Measurements from ENCODE around the gene EXOC1. TPM values are rescaled to one million over a fixed set of nuclear protein-coding genes. Genes with fewer than 3 reads are reported as not detected.

The EXOC1 gene
- total RNA-seq, 1 experiment from 2014 or later: 24.1 TPM

DNA sequence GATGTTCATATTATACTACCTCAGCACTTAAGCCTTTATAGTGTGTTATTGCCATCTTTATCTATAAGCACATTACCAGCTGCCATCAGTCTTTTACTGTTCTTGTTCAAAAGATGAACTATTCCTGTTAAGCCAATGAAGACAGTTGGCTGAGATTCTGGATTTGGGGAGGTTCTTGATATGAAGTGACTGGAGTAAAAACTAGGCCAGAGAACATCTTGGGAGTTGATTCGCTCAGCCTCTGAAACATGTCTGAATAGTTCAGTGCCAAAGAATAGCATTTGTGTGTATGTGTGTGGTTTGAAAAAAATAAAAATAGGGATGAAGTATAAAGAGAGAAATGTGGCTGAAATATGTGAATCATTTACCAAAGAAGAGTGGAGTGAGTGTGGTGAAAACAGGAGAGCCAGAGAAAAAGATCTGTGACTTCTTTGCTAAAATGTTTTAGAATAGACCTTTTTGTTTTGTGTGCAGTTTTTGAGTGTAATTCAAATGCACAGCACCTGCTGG, 15.2 kb downstream of the EXOC1 start:
- DNase-seq (ENCODE audit: low read depth, low spot score) (no peak), ATAC-seq (no peak)
- ChIA-PET POLR2A (no interaction called here), CTCF (no interaction called here)
- Histone ChIP-seq H3K36me3 (ENCODE audit: control insufficient read depth, insufficient read depth, low read length) (peaks cover 17% of the 10 kb centered on the region), H3K27me3 (ENCODE audit: control insufficient read depth, insufficient read depth, low read length) (no peaks in the 10 kb centered on the region), H3K4me3 (ENCODE audit: low read depth in 2 of 2, low read length in 2 of 2) (no peak overlapping the region), H3K4me1 (ENCODE audit: control insufficient read depth, insufficient read depth, low read length) (no peaks in the 10 kb centered on the region; the same call in 1 of the 2 replicates), H3K9me3 (ENCODE audit: control insufficient read depth, insufficient read depth, low read depth, low read length) (no peaks in the 10 kb centered on the region), H3K27ac (ENCODE audit: low read length) (no peak overlapping the region)
- intact Hi-C loops (cut with micrococcal nuclease; ENCODE audit: unreplicated experiment) (no loop called here), in situ Hi-C loops (cut with HindIII; ENCODE audit: low pct_unique_long_range_greater_than_20kb, low sequenced_read_pairs) (no loop called here)
- no TSS peak for BruUV-seq (replicated peaks)
- no peak for TF ChIP-seq POLR2AphosphoS5 (IDR thresholded peaks at IDR 0.05; ENCODE audit: low read depth, low read length)
- TF ChIP-seq TCF7L2 (IDR thresholded peaks at IDR 0.05; ENCODE audit: low read depth, low read length): no peak
- TF ChIP-seq, protein P1, sequence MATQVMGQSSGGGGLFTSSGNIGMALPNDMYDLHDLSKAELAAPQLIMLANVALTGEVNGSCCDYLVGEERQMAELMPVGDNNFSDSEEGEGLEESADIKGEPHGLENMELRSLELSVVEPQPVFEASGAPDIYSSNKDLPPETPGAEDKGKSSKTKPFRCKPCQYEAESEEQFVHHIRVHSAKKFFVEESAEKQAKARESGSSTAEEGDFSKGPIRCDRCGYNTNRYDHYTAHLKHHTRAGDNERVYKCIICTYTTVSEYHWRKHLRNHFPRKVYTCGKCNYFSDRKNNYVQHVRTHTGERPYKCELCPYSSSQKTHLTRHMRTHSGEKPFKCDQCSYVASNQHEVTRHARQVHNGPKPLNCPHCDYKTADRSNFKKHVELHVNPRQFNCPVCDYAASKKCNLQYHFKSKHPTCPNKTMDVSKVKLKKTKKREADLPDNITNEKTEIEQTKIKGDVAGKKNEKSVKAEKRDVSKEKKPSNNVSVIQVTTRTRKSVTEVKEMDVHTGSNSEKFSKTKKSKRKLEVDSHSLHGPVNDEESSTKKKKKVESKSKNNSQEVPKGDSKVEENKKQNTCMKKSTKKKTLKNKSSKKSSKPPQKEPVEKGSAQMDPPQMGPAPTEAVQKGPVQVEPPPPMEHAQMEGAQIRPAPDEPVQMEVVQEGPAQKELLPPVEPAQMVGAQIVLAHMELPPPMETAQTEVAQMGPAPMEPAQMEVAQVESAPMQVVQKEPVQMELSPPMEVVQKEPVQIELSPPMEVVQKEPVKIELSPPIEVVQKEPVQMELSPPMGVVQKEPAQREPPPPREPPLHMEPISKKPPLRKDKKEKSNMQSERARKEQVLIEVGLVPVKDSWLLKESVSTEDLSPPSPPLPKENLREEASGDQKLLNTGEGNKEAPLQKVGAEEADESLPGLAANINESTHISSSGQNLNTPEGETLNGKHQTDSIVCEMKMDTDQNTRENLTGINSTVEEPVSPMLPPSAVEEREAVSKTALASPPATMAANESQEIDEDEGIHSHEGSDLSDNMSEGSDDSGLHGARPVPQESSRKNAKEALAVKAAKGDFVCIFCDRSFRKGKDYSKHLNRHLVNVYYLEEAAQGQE (IDR thresholded peaks at IDR 0.05; ENCODE audit: insufficient read depth in 1 of 2, low read depth in 2 of 2, low read length in 1 of 2): no peak
- no peak for TF ChIP-seq SIN3A (IDR thresholded peaks at IDR 0.05; ENCODE audit: borderline replicate concordance, insufficient read depth, low read depth, low read length)
- TF ChIP-seq, protein P2, sequence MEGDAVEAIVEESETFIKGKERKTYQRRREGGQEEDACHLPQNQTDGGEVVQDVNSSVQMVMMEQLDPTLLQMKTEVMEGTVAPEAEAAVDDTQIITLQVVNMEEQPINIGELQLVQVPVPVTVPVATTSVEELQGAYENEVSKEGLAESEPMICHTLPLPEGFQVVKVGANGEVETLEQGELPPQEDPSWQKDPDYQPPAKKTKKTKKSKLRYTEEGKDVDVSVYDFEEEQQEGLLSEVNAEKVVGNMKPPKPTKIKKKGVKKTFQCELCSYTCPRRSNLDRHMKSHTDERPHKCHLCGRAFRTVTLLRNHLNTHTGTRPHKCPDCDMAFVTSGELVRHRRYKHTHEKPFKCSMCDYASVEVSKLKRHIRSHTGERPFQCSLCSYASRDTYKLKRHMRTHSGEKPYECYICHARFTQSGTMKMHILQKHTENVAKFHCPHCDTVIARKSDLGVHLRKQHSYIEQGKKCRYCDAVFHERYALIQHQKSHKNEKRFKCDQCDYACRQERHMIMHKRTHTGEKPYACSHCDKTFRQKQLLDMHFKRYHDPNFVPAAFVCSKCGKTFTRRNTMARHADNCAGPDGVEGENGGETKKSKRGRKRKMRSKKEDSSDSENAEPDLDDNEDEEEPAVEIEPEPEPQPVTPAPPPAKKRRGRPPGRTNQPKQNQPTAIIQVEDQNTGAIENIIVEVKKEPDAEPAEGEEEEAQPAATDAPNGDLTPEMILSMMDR (IDR thresholded peaks at IDR 0.05): no peak

DNA sequence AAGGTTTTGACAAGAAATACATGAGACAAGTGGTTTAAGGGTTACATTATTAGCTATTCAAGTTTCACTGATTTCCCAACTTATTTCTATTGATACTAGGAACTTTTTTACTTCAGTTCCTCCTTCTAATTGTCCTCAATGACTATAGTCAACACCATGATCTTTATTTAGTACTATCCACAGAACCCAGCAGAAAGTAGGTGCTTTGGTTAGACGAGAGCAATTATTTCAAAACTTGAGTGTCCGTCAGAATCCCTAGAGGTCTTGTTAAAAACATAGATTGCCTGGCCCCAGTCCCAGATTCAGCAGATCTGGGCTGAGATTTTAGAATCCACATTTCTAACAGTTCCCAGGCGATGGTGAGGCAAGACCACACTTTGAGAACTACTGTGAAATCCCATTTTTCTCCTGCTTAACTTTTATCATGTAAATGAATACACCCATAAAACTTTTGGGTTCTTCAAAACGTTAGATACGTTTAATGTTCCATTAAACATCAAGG, 17.9 kb downstream of the EXOC1 start:
- Histone ChIP-seq H3K27me3 (ENCODE audit: control insufficient read depth, insufficient read depth, low read length) (no peaks in the 10 kb centered on the region), H3K4me3 (ENCODE audit: low read depth in 2 of 2, low read length in 2 of 2) (no peak overlapping the region), H3K36me3 (ENCODE audit: control insufficient read depth, insufficient read depth, low read length) (peaks cover 17% of the 10 kb centered on the region), H3K9me3 (ENCODE audit: control insufficient read depth, insufficient read depth, low read depth, low read length) (no peaks in the 10 kb centered on the region), H3K4me1 (ENCODE audit: control insufficient read depth, insufficient read depth, low read length) (no peaks in the 10 kb centered on the region; the same call in 1 of the 2 replicates), H3K27ac (ENCODE audit: low read length) (no peak overlapping the region)
- ChIA-PET CTCF (no interaction called here), POLR2A (no interaction called here)
- intact Hi-C loops (cut with micrococcal nuclease; ENCODE audit: unreplicated experiment) (no loop called here), in situ Hi-C loops (cut with HindIII; ENCODE audit: low pct_unique_long_range_greater_than_20kb, low sequenced_read_pairs) (no loop called here)
- DNase-seq (ENCODE audit: low read depth, low spot score) (no peak), ATAC-seq (no peak)
- no peak for TF ChIP-seq POLR2AphosphoS5 (IDR thresholded peaks at IDR 0.05; ENCODE audit: low read depth, low read length)
- no peak for TF ChIP-seq TCF7L2 (IDR thresholded peaks at IDR 0.05; ENCODE audit: low read depth, low read length)
- no peak for TF ChIP-seq SIN3A (IDR thresholded peaks at IDR 0.05; ENCODE audit: borderline replicate concordance, insufficient read depth, low read depth, low read length)
- TF ChIP-seq, protein P2 (IDR thresholded peaks at IDR 0.05): no peak
- TF ChIP-seq, protein P1 (IDR thresholded peaks at IDR 0.05; ENCODE audit: insufficient read depth in 1 of 2, low read depth in 2 of 2, low read length in 1 of 2): no peak
- BruUV-seq (replicated peaks): no TSS peak
